HG03565 (cell line): ENCODE measurements around the gene CD300LG.
"Not testable (repeated sequence)": the region's sequence is repeated elsewhere in the genome, so short reads cannot be mapped to it uniquely, and the experiment has no call there.

Experiments
- ATAC-seq: cut with Tn5 transposase; IDR thresholded peaks from one replicate; pipeline ENCODE4 v1.9.1; 2021; ENCODE audit warnings: mild to moderate bottlenecking, moderate library complexity; ENCODE audit not compliant: unreplicated experiment

Gene CD300LG

GRCh38 chr17:43852571-43852970 lies 5.6 kb downstream of the CD300LG start:
- no peak for ATAC-seq

GRCh38 chr17:43853546-43853945 lies 6.6 kb downstream of the CD300LG start:
- ATAC-seq: no peak

DNA sequence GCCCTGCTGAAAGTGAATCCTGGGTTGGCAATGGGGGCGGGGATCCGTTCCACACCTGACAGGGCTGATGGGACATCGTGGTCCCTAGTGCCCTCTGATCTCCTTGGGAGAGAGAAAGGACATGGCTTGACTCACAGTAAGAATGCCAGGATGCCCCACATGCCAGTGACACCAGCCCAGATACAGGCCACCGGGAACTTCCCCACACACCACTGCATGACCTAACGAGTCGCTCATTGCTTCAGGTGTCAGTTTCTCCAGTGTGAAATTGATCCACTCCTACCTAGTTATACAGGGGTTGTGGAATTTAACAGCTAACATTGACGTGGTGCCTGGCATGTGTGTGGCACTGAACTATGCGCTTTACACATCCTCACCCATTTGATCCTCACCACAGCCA lies 7.5 kb downstream of the CD300LG start:
- ATAC-seq: no peak

- no peak for ATAC-seq
Measured at GRCh38 chr17:43855061-43855460, 8.1 kb downstream of the CD300LG start.

GRCh38 chr17:43856141-43856540 lies 9.2 kb downstream of the CD300LG start:
- ATAC-seq: no peak

GRCh38 chr17:43857141-43857540 lies 10.2 kb downstream of the CD300LG start:
- no peak for ATAC-seq

DNA sequence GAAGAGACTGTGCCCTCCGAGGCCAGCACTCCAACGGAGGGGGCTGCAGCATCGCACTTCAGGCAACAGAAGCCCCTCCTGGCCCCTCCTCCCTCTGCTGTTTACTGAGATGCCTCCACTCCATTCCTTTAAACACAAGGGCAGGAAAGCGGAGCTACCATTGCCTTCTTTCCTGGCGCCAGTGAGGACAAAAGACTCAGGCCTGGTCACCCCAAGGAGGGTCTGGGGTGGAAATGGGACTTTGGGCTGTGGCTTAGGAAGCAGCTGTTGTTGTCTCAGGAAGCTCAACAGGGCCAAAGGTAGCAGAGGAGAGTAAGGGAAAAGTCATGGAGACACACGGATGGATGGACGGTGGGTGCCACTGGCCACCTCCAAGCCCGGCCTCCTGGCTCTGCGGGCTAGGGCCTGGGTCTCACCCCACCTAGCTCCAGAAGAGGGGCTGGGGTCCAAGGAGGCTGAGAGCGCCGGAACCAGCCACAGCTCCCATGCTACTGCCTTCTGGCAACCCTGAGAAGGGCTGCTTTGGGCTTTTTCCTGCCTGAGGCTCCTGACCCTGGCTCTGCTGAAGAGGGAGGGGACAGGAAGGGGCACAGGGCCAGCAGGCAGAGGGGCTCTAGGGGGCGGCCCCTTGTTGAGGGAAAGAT lies 11.1 kb downstream of the CD300LG start:
- ATAC-seq: no peak

- no peak for ATAC-seq
Measured at GRCh38 chr17:43860077-43860725, 13.2 kb downstream of the CD300LG start.

DNA sequence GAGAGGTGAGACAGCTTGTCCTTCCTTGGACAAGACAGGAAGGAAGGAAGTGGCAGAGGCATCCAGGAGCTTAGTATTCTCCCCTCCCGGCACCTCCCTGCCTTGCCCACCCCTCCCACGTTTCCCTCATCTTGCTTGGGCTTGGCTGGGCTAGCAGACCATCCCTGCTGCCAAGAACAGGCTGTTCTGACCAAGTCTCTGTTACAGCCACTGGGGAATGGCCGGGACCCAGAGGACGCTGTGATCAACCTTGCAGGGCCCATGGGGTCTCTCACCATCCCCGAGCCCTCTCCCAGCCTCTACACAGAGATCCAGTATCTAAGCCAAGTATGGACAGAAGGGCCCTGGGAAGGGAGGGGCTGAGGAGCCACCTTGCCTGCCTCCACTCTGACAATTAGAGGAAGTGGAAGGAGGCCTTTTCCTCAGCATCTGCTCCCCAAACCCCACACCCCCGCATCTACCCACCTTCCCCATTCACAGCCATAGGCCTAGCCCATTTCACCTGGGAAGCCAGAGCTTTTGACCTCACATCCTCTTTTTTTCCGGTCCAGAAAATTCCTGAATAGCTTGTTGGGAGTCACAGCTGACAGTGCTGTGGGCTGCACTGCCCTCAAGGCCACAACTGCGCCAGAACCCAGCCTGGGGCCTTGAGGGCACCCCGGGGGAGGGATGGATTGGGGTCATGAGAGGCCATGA lies 14.1 kb downstream of the CD300LG start:
- no peak for ATAC-seq

GRCh38 chr17:43861960-43862359 lies 15.0 kb downstream of the CD300LG start:
- ATAC-seq: no peak

DNA sequence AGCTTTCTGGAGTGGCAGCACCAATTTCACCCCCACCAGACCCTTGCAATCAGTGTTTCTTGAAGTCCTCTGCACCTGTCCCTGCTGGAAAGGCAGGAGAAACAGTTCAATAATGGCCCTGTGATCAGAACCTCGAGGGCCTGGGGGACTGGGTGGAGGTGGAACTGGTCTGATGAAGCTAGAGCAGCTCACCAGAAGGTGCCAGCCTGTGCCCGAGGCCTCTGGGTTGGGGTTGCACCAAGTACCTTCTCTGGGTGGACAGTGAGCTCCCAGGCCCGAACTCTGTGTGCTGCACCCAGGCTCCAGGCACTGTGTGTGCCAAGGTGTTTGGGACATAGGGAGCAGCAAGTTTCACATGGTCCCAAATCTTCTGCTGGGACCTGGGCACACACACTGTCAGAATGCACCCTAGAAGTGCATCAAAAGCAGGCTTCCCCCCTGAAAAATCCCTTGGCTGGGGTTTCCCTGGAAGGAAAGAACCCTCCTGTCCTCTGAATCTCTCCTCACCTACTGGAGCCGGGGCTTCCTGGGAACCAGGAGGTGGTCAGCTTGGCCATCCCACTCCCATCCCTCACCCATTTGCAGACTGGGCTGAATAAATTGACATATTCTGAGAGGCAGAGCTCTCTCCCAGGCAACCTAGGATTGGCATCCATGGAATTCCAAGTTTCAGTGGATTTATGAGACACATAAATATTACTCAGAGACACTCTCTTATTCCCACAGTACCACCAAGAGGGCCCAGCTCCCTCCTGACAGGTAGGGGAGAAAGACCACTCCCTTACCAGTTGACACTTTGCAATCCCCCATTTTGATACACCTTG lies 17.4 kb downstream of the CD300LG start:
- ATAC-seq: no peak

GRCh38 chr17:43868226-43868994 lies 21.4 kb downstream of the CD300LG start:
- ATAC-seq: no peak

DNA sequence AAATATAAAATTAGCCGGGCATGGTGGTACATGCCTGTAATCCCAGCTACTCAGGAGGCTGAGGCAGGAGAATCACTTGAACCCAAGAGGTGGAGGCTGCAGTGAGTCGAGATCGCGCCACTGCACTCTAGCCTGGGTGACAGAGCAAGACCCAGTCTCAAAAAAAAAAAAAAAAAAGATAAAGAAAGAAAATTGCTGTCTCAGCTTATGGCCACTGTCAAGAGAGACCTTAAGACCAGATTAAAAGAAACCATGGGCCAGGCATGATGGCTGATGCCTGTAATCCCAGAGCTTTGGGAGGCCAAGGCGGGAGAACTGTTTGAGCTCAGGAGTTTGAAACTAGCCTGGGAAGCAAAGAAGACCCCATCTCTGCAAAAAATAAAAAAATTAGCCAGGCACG lies 22.1 kb downstream of the CD300LG start:
- ATAC-seq: not testable (repeated sequence)

GRCh38 chr17:43871946-43872690 lies 25.1 kb downstream of the CD300LG start:
- ATAC-seq: no peak

GRCh38 chr17:43873091-43873490 lies 26.1 kb downstream of the CD300LG start:
- ATAC-seq: no peak

- ATAC-seq: no peak
Measured at GRCh38 chr17:43873815-43874214, 26.8 kb downstream of the CD300LG start.

DNA sequence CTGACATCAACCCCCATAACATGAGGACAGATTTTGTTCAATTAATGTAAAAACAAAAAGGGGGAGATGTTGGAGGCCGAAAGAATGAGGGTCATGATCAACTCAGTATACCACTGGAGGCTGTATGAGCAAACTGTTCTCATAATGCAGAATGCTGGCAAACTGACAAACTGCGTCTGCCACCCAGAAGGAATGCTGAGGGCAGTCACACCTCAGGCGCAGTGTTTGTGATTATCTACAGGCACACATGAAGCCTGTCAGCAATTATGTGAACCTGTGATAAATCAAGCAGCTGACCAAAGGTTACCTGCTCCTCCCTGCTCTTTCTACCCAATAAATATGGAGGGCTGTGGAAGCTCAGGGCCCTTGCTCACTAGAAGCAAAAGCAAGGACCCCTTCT lies 27.3 kb downstream of the CD300LG start:
- ATAC-seq: no peak

- no peak for ATAC-seq
Measured at GRCh38 chr17:43875476-43876147, 28.6 kb downstream of the CD300LG start.

DNA sequence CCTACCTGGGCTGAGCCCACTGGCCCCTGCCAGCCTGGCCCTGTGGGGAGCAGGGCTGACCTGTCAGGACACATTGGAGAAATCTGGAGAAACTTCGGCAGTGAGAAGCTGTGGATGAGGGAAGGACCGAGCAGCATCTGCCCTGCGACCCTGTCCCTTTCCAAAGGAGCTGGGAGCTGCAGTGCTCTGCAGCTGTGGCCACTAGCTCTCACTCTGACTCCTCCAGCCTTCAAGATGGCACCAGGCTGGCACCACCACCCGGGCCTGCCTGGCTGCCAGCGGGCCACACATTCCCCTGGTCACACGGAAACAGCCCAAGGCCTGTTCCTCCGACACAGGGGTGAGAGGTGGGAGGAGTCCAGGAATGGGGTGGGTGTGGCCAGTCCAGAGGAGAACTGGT lies 30.1 kb downstream of the CD300LG start:
- no peak for ATAC-seq
